Activated CD8-positive, alpha-beta T cell treated with anti-CD3 and anti-CD28 coated beads for 36 hours (primary cell): Measurements from ENCODE around the gene NECTIN1. TPM values are rescaled to one million over a fixed set of nuclear protein-coding genes. Genes with fewer than 3 reads are reported as not detected.

Experiments
- ATAC-seq: fragments of 200-7000 bp; cut with Tn5 transposase; one replicate; pipeline ENCODE4 v1.10.0; 2021; ENCODE audit warnings: mild to moderate bottlenecking, moderate library complexity
- CTCF ChIA-PET: fragments of 350-600 bp; sonication (Branson Sonifier 250); formaldehyde crosslinking; loops from one replicate; lab custom pipeline; 2021; ENCODE audit warnings: antibody characterized with exemption; lab: Charles Lee
- POLR2A ChIA-PET: fragments of 350-600 bp; sonication (Branson Sonifier 250); formaldehyde crosslinking; loops from one replicate; lab custom pipeline; 2021; ENCODE audit warnings: antibody characterized with exemption; lab: Charles Lee
- DNase-seq: peaks from one replicate; pipeline ENCODE4 v3.0.0-alpha.2; 2020
- H3K27ac Mint-ChIP-seq: one replicate; pipeline ENCODE4 v1.8.0; 2021; ENCODE audit warnings: mild to moderate bottlenecking, mixed read lengths
- H3K27me3 Mint-ChIP-seq: one replicate; pipeline ENCODE4 v1.8.0; 2021; ENCODE audit warnings: mixed read lengths
- H3K36me3 Mint-ChIP-seq: one replicate; pipeline ENCODE4 v1.8.0; 2021; ENCODE audit warnings: low read depth, mixed read lengths
- H3K4me1 Mint-ChIP-seq: one replicate; pipeline ENCODE4 v1.8.0; 2021; ENCODE audit warnings: low read depth, mixed read lengths
- H3K4me3 Mint-ChIP-seq: one replicate; pipeline ENCODE4 v1.8.0; 2021; ENCODE audit warnings: mild to moderate bottlenecking, moderate library complexity, mixed read lengths
- H3K9me3 Mint-ChIP-seq: one replicate; pipeline ENCODE4 v1.8.0; 2021; ENCODE audit warnings: mixed read lengths
- CTCF ChIP-seq: fragments of 200-600 bp; IDR thresholded peaks from one replicate; pipeline ENCODE4 v1.8.0; 2022; ENCODE audit warnings: antibody characterized with exemption, mild to moderate bottlenecking
- intact Hi-C: fragments of 100-400 bp; cut with micrococcal nuclease; formaldehyde crosslinking; loops from one replicate; pipeline ENCODE4 v1.10.0; 2022
- total RNA-seq, 2 experiments: library from RNA; stranded (reverse); gene quantifications; one replicate each; pipeline ENCODE4 v1.2.3, GENCODE V29; 2021

Gene NECTIN1
- total RNA-seq, 2 experiments from 2014 or later, result 2.6 to 3.8 TPM

- Mint-ChIP-seq H3K27me3 (no peaks in the 10 kb centered on the region), H3K4me1 (no peaks in the 10 kb centered on the region), H3K4me3 (no peak overlapping the region), H3K27ac (no peak overlapping the region), H3K9me3 (no peaks in the 10 kb centered on the region), H3K36me3 (no peaks in the 10 kb centered on the region)
- no peak for TF ChIP-seq CTCF
- ChIA-PET CTCF (interaction anchor here (1.3 kb wide), 1 partner anchor 445 kb away, joined by 8 read pairs; no protein-coding TSS in a partner anchor), POLR2A (no interaction called here)
- no peak for ATAC-seq
- intact Hi-C loops, result no loop called here
- no peak for DNase-seq
These were observed 65.7 kb downstream of the NECTIN1 start for GRCh38 chr11:119663279-119663678.

GRCh38 chr11:119661226-119661625, 67.8 kb downstream of the NECTIN1 start:
- POLR2A ChIA-PET, result no interaction called here
- Mint-ChIP-seq H3K27me3 (no peaks in the 10 kb centered on the region), H3K9me3 (no peaks in the 10 kb centered on the region), H3K4me1 (no peaks in the 10 kb centered on the region), H3K36me3 (no peaks in the 10 kb centered on the region), H3K4me3 (no peak overlapping the region), H3K27ac (no peak overlapping the region)
- TF ChIP-seq CTCF, result no peak
- ATAC-seq, result no peak
- intact Hi-C loops, result no loop called here
- DNase-seq, result no peak
- CTCF ChIA-PET, result no interaction called here

- DNase-seq (no peak), ATAC-seq (no peak)
- TF ChIP-seq CTCF, result no peak
- intact Hi-C loops, result no loop called here
- POLR2A ChIA-PET, result no interaction called here
- H3K27ac Mint-ChIP-seq, result no peak overlapping the region
- no peaks in the 10 kb centered on the region for H3K36me3 Mint-ChIP-seq
- H3K9me3 Mint-ChIP-seq, result no peaks in the 10 kb centered on the region
- CTCF ChIA-PET, result no interaction called here
- H3K4me3 Mint-ChIP-seq, result no peak overlapping the region
- H3K27me3 Mint-ChIP-seq, result no peaks in the 10 kb centered on the region
- H3K4me1 Mint-ChIP-seq, result no peaks in the 10 kb centered on the region
These were observed 68.9 kb downstream of the NECTIN1 start for GRCh38 chr11:119659971-119660723.

GRCh38 chr11:119652907-119653659, 75.9 kb downstream of the NECTIN1 start:
- H3K36me3 Mint-ChIP-seq, result no peaks in the 10 kb centered on the region
- no peak for ATAC-seq
- H3K27me3 Mint-ChIP-seq, result no peaks in the 10 kb centered on the region
- CTCF ChIA-PET, result no interaction called here
- H3K4me1 Mint-ChIP-seq, result no peaks in the 10 kb centered on the region
- POLR2A ChIA-PET, result no interaction called here
- intact Hi-C loops, result no loop called here
- no peaks in the 10 kb centered on the region for H3K9me3 Mint-ChIP-seq
- no peak for DNase-seq
- TF ChIP-seq CTCF, result no peak
- H3K27ac Mint-ChIP-seq, result no peak overlapping the region
- H3K4me3 Mint-ChIP-seq, result no peak overlapping the region
